Adipose tissue (tissue), 3 donors: Measurements from ENCODE around the gene APOBEC3G. TPM values are rescaled to one million over a fixed set of nuclear protein-coding genes. Genes with fewer than 3 reads are reported as not detected.
"Not testable (repeated sequence)": the region's sequence is repeated elsewhere in the genome, so short reads cannot be mapped to it uniquely, and the experiment has no call there.

Source experiments
- H3K27ac ChIP-seq: one replicate; pipeline ENCODE4 v1.5.1; 2013; ENCODE audit warnings: low read depth, low read length
- WGBS, 3 donors: extraction: QIAGEN DNeasy Blood & Tissue Kit; methylation state at CpG; one replicate each; pipeline ENCODE4 v1.1.7; 2013; 5-methylcytosine and 5-hydroxymethylcytosine counted together
- polyA plus RNA-seq, 3 donors: library from polyadenylated mRNA; stranded (reverse); fragments of 200-250 nt; gene quantifications; one replicate each; pipeline ENCODE4 v1.2.3, GENCODE V29; 2013
- donor health status: healthy with polysubstance abuse.
- donor health status: Bipolar disorder and iron deficiency.
- donor health status: healthy.

APOBEC3G gene
- polyA plus RNA-seq, 3 donors = 2.1 to 9.0 (median 2.9) TPM

DNA sequence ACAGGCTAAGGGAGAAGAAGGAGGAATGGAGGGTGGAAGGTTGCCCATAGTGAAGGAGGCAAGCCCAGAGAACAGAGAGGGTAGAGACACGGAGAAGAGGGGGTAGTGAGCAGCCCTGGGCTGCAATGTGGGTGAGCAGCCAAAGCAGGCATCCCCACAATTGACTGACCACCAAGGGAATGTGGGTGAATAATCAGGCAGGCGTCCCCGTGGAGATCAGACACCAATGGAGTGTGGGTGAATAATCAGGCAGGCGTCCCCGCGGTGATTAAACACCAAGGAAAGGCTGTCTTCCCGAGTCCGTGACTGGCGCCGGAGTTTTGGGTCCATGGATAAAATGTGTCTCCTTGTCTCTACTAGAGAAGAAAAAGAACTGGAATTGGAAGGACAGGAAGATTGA is 15.1 kb upstream of the APOBEC3G start:
- 77 to 90% (median 79%) methylated on average over 10 of the region's 10 CpGs for WGBS, 3 donors
- H3K27ac ChIP-seq = not testable (repeated sequence)

DNA sequence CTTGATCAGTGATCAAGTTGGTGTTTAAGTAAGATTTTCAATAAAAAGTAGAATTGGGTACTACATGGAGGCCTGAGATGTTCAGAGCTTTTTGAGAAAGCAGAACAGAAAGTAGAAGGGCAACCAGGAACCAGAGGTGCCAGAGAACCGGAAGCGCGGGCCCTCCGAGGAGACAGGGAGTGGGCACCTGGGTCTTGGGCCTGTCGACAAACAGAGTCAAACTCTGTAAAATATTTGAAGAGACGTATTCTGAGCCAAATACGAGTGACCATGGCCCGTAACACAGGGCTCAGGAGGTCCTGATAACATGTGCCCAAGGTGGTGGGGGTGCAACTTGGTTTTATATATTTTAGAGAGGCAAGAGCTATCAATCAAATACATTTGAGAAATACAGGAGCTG is 13.2 kb upstream of the APOBEC3G start:
- WGBS, 3 donors = 72 to 88% (median 87%) methylated on average over 8 of the region's 8 CpGs
- not testable (repeated sequence) for H3K27ac ChIP-seq

DNA sequence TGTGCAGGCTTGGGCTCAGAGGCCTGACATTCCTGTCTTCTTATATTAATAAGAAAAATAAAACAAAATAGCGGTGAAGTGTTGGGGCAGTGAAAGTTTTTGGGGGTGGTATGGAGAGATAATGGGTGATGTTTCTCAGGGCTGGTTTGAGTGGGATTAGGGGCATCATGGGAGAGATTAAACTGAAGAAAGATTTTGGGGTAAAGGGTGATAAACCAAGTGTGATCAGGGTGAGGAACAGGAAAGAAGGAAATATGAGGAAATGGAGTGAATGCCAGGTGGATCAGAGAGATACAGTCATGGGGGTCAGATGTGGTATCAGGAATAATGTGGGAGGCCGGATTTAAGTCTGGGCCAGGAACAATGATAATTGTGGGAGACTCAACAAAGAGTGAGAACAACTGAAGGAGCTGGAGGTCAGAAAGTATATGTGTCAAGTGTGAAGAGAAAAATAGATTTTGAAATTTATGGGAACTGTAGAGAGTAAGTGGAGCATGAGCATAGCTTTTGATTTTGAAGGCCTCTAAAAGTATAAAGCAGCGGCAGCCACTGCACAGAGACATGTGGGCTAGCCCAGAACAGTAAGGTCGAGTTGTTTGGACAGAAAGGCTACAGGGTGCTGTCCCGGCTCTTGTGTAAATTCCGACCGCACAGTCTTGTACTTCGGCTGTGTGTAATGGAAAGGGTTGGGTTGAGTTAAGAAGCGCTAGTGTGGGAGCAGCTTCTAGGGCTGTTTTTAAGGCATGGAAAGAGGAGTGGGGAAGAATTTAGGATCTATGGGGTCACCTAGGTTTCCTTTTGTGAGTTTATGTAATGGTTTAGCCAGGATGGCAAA is 10.4 kb upstream of the APOBEC3G start:
- not testable (repeated sequence) for H3K27ac ChIP-seq
- WGBS, 3 donors = 89 to 94% (median 91%) methylated on average over 9 of the region's 9 CpGs

DNA sequence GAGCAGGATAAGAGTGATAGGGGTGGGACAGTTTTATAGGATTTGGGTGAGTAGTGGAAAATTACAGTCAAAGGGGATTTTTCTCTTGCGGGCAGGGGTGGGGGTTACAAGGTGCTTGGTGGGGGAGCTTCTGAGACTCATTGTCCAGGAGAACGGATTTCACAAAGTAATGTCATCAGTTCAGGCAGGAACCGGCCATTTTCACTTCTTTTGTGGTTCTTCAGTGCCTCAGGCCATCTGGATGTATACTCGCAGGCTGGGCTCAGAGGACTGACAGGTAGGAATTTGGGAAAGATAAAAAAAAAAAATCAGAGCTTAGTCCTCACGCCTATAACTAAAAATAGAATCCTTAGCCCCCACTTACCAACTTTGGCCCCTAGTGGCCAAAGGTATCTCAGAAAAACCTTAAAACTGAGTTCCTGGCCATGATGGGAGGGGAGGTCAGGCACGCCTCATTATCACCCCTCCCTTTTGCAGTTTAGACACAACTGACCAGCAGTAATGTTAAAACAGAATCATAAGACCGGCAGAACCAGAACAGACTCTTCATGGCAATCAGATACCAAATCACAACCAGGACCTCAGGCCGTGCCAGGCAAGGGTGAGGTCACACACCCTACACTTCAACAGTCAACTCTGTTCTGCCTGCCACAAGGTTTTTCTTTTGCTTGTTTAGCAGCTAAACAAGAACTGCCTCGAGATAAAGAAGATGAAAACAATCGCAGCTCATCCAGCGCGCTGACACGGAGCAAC is 8.9 kb upstream of the APOBEC3G start:
- WGBS, 3 donors = 62 to 84% (median 79%) methylated on average over 12 to 13 of the region's 13 CpGs

DNA sequence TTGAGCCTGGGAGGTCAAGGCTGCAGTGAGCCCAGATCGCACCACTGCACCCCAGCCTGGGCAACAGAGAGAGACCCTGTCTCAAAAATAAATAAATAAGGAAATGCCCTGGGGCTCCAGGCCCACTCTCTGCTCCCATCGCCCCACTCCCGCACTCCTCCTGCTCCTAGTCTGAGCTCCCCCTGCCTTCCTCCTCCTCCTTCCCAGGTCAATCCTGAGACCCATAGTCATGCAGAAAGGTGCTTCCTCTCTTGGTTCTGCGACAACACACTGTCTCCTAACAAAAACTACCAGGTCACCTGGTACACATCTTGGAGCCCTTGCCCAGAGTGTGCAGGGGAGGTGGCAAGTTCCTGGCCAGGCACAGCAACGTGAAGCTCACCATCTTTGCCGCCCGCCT is 6.9 kb upstream of the APOBEC3G start:
- 90 to 95% (median 91%) methylated on average over 7 of the region's 7 CpGs for WGBS, 3 donors
- H3K27ac ChIP-seq = no peak overlapping the region

More for the DNA sequence above, 8.9 kb upstream of the APOBEC3G start:
- no peak overlapping the region for H3K27ac ChIP-seq

DNA sequence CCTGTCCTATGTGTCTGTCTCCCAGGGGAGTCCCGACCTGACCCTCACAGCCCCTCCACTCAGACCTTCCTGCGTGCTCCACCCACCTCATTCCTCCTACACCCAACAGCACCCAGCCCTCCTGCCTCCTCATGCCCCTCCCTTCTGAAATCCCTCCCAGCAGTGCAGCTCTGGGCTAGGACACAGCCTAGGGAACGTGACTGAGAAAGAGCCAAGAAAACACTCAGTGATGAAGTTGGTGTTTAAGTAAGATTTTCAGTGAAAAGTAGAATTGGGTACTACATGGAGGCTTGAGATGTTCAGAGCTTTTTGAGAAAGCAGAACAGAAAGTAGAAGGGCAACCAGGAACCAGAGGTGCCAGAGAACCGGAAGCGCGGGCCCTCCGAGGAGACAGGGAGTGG is 4.5 kb upstream of the APOBEC3G start:
- WGBS, 3 donors = 67 to 82% (median 79%) methylated on average over 6 to 7 of the region's 7 CpGs
- H3K27ac ChIP-seq = not testable (repeated sequence)

DNA sequence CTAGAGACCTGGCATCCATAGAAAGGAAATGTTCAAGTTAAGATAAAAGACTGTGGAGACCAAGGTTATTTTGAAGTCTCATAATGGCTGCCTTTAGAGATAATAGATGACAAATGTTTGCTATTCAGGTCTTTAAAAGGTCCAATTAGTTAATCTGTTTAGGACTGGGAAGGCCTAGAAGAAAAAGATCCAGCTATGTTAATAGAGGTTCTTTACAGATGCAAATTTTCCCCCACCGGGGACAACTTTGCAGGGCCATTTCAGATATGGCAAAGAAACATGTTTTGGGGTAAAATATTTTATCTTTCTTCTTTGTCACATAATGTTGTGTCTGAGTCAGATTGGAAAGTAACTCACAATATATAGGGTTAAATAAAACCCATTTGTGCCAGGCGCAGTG is 3.1 kb upstream of the APOBEC3G start:
- 48 to 52% (median 51%) methylated on average over 2 of the region's 2 CpGs for WGBS, 3 donors
- H3K27ac ChIP-seq = no peak overlapping the region

DNA sequence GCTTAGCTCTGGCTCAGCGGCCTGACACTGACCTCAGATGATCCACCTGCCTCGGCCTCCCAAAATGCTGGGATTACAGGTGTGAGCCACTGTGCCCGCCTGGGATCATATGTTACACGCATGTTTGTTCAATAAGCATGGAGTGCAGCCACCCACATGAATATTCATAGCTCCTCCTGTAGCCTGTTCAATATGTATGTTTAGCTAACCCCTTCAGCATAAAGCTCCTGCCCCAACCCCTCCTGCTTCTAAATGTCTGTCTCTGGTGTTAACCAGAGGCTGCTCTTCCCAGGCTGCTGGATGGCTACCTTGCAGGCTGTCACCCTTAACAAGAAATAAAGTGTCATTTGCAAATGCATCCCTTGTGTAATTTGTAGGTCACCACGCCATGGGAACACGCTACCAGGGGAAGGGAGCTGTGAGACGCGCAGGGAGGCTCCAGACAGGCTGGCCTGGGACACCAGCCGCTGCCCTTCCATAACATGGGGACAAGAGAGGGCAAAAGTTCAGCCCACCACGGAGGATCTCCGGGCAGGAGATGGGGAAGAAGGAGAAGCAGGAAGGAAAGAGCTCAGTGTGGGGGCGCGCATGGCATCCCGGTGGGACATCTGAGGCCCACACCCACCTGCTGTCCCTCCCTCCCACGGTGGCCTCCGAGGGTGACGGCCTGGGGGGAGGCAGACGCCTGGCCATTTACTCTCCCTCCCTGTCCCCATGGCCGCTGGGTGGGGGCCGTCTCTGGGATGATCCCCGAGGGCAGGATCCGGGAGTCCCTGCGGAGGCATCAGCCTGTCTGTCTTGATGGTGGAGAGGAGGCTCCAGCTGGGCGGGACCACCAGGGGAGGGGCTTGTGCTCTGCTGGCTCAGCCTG is 685 bp upstream of the APOBEC3G start:
- WGBS, 3 donors = 31 to 65% (median 33%) methylated on average over 11 to 22 of the region's 24 CpGs
- not testable (repeated sequence) for H3K27ac ChIP-seq

DNA sequence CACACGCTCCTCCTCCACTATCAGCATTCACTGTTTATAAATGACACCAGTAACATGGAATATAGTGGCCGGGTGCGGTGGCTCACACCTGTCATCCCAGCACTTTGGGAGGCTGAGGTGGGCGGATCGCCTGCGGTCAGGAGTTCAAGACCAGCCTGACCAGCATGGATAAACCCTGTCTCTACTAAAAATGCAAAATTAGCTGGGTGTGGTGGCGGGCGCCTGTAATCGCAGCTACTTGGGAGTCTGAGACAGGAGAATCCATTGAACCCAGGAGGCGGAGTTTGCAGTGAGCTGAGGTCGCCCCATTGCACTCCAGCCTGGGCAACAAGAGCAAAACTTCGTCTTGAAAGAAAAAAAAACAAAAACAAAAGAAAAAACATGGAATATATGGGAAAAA is 837 bp downstream of the APOBEC3G start:
- WGBS, 3 donors = 83 to 95% (median 91%) methylated on average over 12 of the region's 12 CpGs
- H3K27ac ChIP-seq = not testable (repeated sequence)

DNA sequence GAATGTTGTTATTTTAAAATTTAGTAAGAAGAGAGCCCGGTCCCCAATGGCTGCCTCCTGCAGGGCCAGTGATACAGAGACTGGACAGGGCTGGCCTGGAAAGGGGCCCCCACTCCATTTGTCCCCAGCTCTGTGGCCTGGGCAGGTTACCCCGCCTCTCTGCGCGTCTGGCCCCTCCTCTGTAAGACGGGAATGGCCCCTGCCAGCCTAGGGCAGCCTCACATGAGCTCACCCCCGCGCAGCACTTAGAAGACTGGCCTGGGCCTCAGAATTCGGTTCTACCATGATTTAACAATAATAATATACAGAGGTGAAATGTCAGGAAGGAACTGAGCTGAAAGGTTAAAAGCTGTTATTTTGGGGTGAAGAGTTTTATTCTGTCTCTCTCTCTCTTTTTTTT is 1.3 kb downstream of the APOBEC3G start:
- no peak overlapping the region for H3K27ac ChIP-seq
- 89 to 95% (median 90%) methylated on average over 8 of the region's 8 CpGs for WGBS, 3 donors

DNA sequence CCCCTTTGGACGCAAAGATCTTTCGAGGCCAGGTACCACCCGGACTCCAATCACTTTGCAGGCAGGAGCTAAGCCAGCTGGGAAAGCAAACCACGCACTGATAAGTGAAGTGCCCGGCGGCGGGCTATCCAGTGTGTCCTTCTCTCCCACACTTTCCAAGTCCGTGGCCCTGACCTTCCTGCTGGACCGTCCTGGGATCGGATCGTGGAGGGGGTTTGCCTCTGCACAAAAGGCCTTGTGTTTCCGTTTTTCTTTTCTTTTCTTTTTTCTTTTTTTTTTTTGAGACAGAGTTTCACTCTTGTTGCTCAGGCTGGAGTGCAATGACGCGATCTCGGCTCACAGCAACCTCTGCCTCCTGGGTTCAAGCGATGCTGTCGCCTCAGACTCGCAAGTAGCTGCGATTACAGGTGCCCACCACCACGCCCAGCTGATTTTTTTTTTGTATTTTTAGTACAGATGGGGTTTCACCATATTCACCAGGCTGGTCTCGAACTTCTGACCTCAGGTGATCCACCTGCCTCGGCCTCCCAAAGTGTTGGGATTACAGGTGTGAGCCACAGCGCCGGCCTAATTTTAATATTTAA is 2.1 kb downstream of the APOBEC3G start:
- not testable (repeated sequence) for H3K27ac ChIP-seq
- 85 to 95% (median 92%) methylated on average over 17 to 22 of the region's 24 CpGs for WGBS, 3 donors

DNA sequence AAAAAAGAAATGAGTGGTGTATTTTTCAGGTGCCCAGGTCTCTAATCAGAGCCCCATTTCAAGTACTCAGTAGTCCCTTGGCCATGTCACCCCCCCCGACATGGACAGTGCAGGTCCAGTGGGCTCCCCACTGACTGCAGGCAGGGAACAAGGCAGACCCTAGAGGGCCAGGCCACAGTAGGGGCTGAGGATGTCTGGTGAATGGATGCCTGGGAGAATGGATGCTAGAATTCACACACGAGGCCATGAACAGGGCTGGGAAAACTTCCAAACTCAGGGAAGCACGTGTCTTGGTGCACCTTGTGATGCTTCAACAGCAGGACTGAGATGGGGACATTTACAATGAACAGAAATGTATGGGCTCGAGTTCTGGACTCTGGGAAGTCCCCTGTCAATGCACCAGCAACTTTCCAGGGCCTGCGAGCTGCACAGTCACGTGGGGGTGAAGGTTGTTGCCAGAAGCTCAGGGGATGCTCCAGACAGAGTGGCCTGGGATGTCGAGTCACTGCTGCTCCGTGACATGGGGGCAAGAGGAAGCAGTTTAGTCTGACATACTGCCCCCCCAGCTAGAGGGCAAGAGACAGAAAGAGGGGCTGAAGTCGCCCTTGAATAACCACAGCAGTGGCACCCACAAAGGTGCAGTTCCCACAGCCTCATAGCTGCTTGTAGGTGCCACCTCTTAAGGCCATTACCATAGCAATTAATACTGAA is 3.1 kb downstream of the APOBEC3G start:
- 70 to 86% (median 80%) methylated on average over 9 of the region's 9 CpGs for WGBS, 3 donors
- H3K27ac ChIP-seq = no peak overlapping the region

DNA sequence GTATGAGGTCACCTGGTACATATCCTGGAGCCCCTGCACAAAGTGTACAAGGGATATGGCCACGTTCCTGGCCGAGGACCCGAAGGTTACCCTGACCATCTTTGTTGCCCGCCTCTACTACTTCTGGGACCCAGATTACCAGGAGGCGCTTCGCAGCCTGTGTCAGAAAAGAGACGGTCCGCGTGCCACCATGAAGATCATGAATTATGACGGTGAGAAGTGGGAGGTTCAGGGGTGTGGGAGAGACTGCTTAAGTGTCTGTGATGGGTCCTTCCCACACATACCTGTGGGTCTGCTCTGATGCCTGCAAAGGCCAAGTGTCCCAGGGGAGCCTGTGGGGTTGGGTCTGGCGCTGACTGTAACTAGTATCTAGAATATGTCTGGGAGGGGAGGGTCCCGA is 3.9 kb downstream of the APOBEC3G start:
- H3K27ac ChIP-seq = no peak overlapping the region
- 80 to 90% (median 85%) methylated on average over 12 of the region's 12 CpGs for WGBS, 3 donors

DNA sequence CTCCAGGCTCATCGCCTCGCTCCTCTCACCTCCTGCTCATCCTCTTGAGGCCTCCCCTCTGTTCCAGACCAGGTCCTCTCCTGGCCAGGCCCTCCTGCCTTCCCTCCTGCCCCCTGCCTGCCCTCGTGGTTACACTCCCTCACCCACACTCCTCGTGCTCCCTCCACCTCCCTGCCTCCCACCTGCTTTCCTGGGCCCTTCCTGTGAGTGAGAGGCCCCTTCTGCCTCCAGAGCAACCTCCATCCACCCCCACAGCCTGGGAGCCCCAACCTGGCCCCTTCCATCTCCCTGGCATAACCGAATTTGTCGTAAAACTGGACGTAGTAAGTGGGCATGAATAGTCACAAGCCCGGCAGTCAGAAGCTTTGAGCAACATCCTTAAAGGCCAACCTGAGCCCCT is 4.5 kb downstream of the APOBEC3G start:
- H3K27ac ChIP-seq = no peak overlapping the region
- WGBS, 3 donors = 73 to 79% (median 78%) methylated on average over 8 of the region's 8 CpGs

DNA sequence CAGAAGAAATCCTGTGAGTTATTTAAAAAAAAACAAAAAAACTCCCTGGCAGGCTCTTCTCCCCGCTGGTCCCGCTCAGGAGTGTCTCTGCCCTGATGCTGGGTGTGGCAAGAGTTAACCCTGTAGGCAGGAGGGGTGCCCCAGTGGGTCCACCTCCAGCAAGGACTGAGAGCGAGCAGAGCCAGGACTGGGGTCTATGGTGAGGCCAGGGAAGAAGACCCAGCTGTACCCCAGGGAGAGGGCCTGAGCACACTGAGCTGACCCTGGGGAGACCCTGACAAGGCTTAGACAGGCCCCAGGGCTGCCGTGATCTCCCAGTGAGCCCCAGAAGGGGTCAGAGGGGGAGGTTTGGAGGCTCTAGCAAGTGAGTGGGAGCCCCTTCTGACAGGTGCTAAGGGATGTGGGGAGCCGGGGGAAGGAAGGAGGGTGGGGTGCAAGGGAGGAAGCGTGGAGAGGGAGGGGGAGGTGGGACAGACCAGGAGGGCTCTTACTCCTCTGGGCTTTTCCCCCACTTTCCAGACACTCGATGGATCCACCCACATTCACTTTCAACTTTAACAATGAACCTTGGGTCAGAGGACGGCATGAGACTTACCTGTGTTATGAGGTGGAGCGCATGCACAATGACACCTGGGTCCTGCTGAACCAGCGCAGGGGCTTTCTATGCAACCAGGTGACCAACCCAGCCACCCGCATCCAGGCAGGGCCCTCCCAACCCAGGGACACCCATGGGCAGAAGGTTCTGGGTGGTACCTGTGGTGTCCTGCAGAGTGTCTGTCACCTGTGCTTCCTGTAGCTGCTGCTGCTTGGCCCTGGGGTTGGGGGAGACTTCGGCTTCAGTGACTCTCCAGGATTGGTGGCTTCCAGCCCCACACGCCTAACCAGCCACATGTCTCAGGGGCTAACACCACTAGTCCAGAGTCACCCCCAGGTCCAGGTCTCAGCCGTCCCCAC is 6.4 kb downstream of the APOBEC3G start:
- H3K27ac ChIP-seq = no peak overlapping the region
- WGBS, 3 donors = 74 to 85% (median 80%) methylated on average over 14 of the region's 14 CpGs

DNA sequence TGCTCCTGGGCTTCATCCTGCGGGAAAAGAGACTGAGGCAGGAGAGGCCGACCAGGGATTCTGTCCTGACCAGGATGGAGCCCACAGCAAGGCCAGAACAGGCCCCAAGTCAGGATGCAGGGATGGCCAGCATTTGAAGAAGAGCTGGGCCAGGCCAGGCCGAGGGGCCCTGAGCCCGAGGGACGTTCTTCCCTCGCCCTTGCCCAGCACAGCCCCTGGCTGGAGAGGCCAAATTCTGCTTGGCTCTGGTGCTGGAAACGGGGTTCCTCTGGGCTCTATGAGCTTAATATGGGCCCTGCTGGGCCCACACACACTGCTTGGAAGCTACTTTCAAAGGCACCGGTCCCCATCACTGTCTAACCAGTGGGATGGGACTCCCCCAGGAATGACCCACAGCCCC is 7.6 kb downstream of the APOBEC3G start:
- WGBS, 3 donors = 83 to 93% (median 91%) methylated on average over 8 of the region's 8 CpGs
- H3K27ac ChIP-seq = no peak overlapping the region

DNA sequence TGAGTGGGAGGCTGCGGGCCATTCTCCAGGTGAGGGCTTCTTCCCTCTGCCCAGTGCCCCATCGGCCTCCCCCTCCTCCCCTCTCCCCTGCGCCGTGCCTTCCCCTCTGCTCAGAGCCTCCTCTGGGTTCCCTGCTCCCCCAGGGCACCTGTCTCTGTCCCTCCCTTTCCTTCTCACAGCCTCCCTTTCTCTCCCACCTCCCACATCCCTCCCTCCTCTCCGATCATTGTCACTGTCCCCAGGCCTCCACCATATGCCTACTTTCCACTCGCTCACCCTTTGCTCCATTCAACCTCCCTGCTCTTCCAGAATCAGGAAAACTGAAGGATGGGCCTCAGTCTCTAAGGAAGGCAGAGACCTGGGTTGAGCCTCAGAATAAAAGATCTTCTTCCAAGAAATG is 10.0 kb downstream of the APOBEC3G start:
- H3K27ac ChIP-seq = no peak overlapping the region
- WGBS, 3 donors = 85 to 90% (median 86%) methylated on average over 6 of the region's 6 CpGs
